ENCODE measurements around the gene EIF3M.

EIF3M gene

GRCh38 chr11:32583459-32584271 is at the start of gene EIF3M:
EIF3M (plus strand) TSS chr11:32583831; CDS start chr11:32583888, 57 bp downstream.
- Histone ChIP-seq H3K36me3 (ENCODE audit: control insufficient read depth, insufficient read depth, low read length) (peaks cover 4% of the 10 kb centered on the region), H3K4me1 (ENCODE audit: control insufficient read depth, insufficient read depth, low read length) (peaks cover 7% of the 10 kb centered on the region), H3K4me3 (ENCODE audit: low read length) (peak within 1 kb of the TSS; percentile 92), H3K27ac (ENCODE audit: low read depth, low read length) (peak within 1 kb of the TSS; percentile 81), H3K27me3 (ENCODE audit: control insufficient read depth, insufficient read depth, low read length) (no peaks in the 10 kb centered on the region), H3K9ac (ENCODE audit: low read length) (peak within 1 kb of the TSS; percentile 25)

- no peak overlapping the region for H3K27ac ChIP-seq (ENCODE audit: low read depth, low read length)
- no peak overlapping the region for H3K4me3 ChIP-seq (ENCODE audit: low read length)
- no peaks in the 10 kb centered on the region for H3K4me1 ChIP-seq (ENCODE audit: control insufficient read depth, insufficient read depth, low read length)
- H3K36me3 ChIP-seq (ENCODE audit: control insufficient read depth, insufficient read depth, low read length): no peaks in the 10 kb centered on the region
- no peaks in the 10 kb centered on the region for H3K27me3 ChIP-seq (ENCODE audit: control insufficient read depth, insufficient read depth, low read length)
- no peak overlapping the region for H3K9ac ChIP-seq (ENCODE audit: low read length)
Observed at GRCh38 chr11:32538804-32539203, 44.8 kb upstream of the EIF3M start.

GRCh38 chr11:32549611-32550187 is 33.9 kb upstream of the EIF3M start:
- no peaks in the 10 kb centered on the region for H3K27me3 ChIP-seq (ENCODE audit: control insufficient read depth, insufficient read depth, low read length)
- H3K4me3 ChIP-seq (ENCODE audit: low read length): no peak overlapping the region
- H3K9ac ChIP-seq (ENCODE audit: low read length): no peak overlapping the region
- H3K27ac ChIP-seq (ENCODE audit: low read depth, low read length): no peak overlapping the region
- no peaks in the 10 kb centered on the region for H3K36me3 ChIP-seq (ENCODE audit: control insufficient read depth, insufficient read depth, low read length)
- H3K4me1 ChIP-seq (ENCODE audit: control insufficient read depth, insufficient read depth, low read length): no peaks in the 10 kb centered on the region

GRCh38 chr11:32550207-32550606 is 33.4 kb upstream of the EIF3M start:
- H3K4me1 ChIP-seq (ENCODE audit: control insufficient read depth, insufficient read depth, low read length): no peaks in the 10 kb centered on the region
- no peak overlapping the region for H3K9ac ChIP-seq (ENCODE audit: low read length)
- no peak overlapping the region for H3K4me3 ChIP-seq (ENCODE audit: low read length)
- H3K27me3 ChIP-seq (ENCODE audit: control insufficient read depth, insufficient read depth, low read length): no peaks in the 10 kb centered on the region
- no peaks in the 10 kb centered on the region for H3K36me3 ChIP-seq (ENCODE audit: control insufficient read depth, insufficient read depth, low read length)
- no peak overlapping the region for H3K27ac ChIP-seq (ENCODE audit: low read depth, low read length)

GRCh38 chr11:32555091-32555490 is 28.5 kb upstream of the EIF3M start:
- no peaks in the 10 kb centered on the region for H3K36me3 ChIP-seq (ENCODE audit: control insufficient read depth, insufficient read depth, low read length)
- no peak overlapping the region for H3K4me3 ChIP-seq (ENCODE audit: low read length)
- H3K27ac ChIP-seq (ENCODE audit: low read depth, low read length): no peak overlapping the region
- H3K9ac ChIP-seq (ENCODE audit: low read length): no peak overlapping the region
- no peaks in the 10 kb centered on the region for H3K4me1 ChIP-seq (ENCODE audit: control insufficient read depth, insufficient read depth, low read length)
- H3K27me3 ChIP-seq (ENCODE audit: control insufficient read depth, insufficient read depth, low read length): no peaks in the 10 kb centered on the region

- Histone ChIP-seq H3K27ac (ENCODE audit: low read depth, low read length) (no peak overlapping the region), H3K4me1 (ENCODE audit: control insufficient read depth, insufficient read depth, low read length) (no peaks in the 10 kb centered on the region), H3K27me3 (ENCODE audit: control insufficient read depth, insufficient read depth, low read length) (no peaks in the 10 kb centered on the region), H3K9ac (ENCODE audit: low read length) (no peak overlapping the region), H3K4me3 (ENCODE audit: low read length) (no peak overlapping the region), H3K36me3 (ENCODE audit: control insufficient read depth, insufficient read depth, low read length) (no peaks in the 10 kb centered on the region)
Observed at GRCh38 chr11:32555895-32556294, 27.7 kb upstream of the EIF3M start.

- H3K4me3 ChIP-seq (ENCODE audit: low read length): no peak overlapping the region
- no peaks in the 10 kb centered on the region for H3K36me3 ChIP-seq (ENCODE audit: control insufficient read depth, insufficient read depth, low read length)
- no peak overlapping the region for H3K27ac ChIP-seq (ENCODE audit: low read depth, low read length)
- H3K27me3 ChIP-seq (ENCODE audit: control insufficient read depth, insufficient read depth, low read length): no peaks in the 10 kb centered on the region
- no peaks in the 10 kb centered on the region for H3K4me1 ChIP-seq (ENCODE audit: control insufficient read depth, insufficient read depth, low read length)
- no peak overlapping the region for H3K9ac ChIP-seq (ENCODE audit: low read length)
Observed at GRCh38 chr11:32561835-32562234, 21.8 kb upstream of the EIF3M start.

- Histone ChIP-seq H3K27me3 (ENCODE audit: control insufficient read depth, insufficient read depth, low read length) (no peaks in the 10 kb centered on the region), H3K36me3 (ENCODE audit: control insufficient read depth, insufficient read depth, low read length) (no peaks in the 10 kb centered on the region), H3K27ac (ENCODE audit: low read depth, low read length) (no peak overlapping the region), H3K4me3 (ENCODE audit: low read length) (no peak overlapping the region), H3K9ac (ENCODE audit: low read length) (no peak overlapping the region), H3K4me1 (ENCODE audit: control insufficient read depth, insufficient read depth, low read length) (no peaks in the 10 kb centered on the region)
Observed at GRCh38 chr11:32562839-32563599, 20.6 kb upstream of the EIF3M start.

- H3K36me3 ChIP-seq (ENCODE audit: control insufficient read depth, insufficient read depth, low read length): no peaks in the 10 kb centered on the region
- H3K27ac ChIP-seq (ENCODE audit: low read depth, low read length): no peak overlapping the region
- H3K27me3 ChIP-seq (ENCODE audit: control insufficient read depth, insufficient read depth, low read length): no peaks in the 10 kb centered on the region
- H3K4me1 ChIP-seq (ENCODE audit: control insufficient read depth, insufficient read depth, low read length): no peaks in the 10 kb centered on the region
- H3K4me3 ChIP-seq (ENCODE audit: low read length): no peak overlapping the region
- no peak overlapping the region for H3K9ac ChIP-seq (ENCODE audit: low read length)
Observed at GRCh38 chr11:32563600-32563959, 20.1 kb upstream of the EIF3M start.

GRCh38 chr11:32566517-32566916 is 17.1 kb upstream of the EIF3M start:
- no peak overlapping the region for H3K9ac ChIP-seq (ENCODE audit: low read length)
- no peaks in the 10 kb centered on the region for H3K4me1 ChIP-seq (ENCODE audit: control insufficient read depth, insufficient read depth, low read length)
- no peaks in the 10 kb centered on the region for H3K36me3 ChIP-seq (ENCODE audit: control insufficient read depth, insufficient read depth, low read length)

GRCh38 chr11:32567154-32567553 is 16.5 kb upstream of the EIF3M start:
- Histone ChIP-seq H3K27ac (ENCODE audit: low read depth, low read length) (no peak overlapping the region), H3K9ac (ENCODE audit: low read length) (no peak overlapping the region), H3K4me1 (ENCODE audit: control insufficient read depth, insufficient read depth, low read length) (no peaks in the 10 kb centered on the region), H3K36me3 (ENCODE audit: control insufficient read depth, insufficient read depth, low read length) (no peaks in the 10 kb centered on the region), H3K27me3 (ENCODE audit: control insufficient read depth, insufficient read depth, low read length) (no peaks in the 10 kb centered on the region), H3K4me3 (ENCODE audit: low read length) (no peak overlapping the region)

More at GRCh38 chr11:32566517-32566916, 17.1 kb upstream of the EIF3M start:
- H3K27ac ChIP-seq (ENCODE audit: low read depth, low read length): no peak overlapping the region
- H3K4me3 ChIP-seq (ENCODE audit: low read length): no peak overlapping the region
- H3K27me3 ChIP-seq (ENCODE audit: control insufficient read depth, insufficient read depth, low read length): no peaks in the 10 kb centered on the region

- no peaks in the 10 kb centered on the region for H3K4me1 ChIP-seq (ENCODE audit: control insufficient read depth, insufficient read depth, low read length)
- H3K27ac ChIP-seq (ENCODE audit: low read depth, low read length): no peak overlapping the region
- no peak overlapping the region for H3K4me3 ChIP-seq (ENCODE audit: low read length)
- H3K9ac ChIP-seq (ENCODE audit: low read length): no peak overlapping the region
- no peaks in the 10 kb centered on the region for H3K36me3 ChIP-seq (ENCODE audit: control insufficient read depth, insufficient read depth, low read length)
- no peaks in the 10 kb centered on the region for H3K27me3 ChIP-seq (ENCODE audit: control insufficient read depth, insufficient read depth, low read length)
Observed at GRCh38 chr11:32569313-32569881, 14.2 kb upstream of the EIF3M start.
